HFF-Myc (cell line): ENCODE measurements around the gene PROSER1.

ENCODE experiments used
- DNase-seq: peaks from one replicate; pipeline ENCODE4 v3.0.0-alpha.2; 2011; ENCODE audit warnings: low read depth; ENCODE audit errors: extremely low read depth
- H3K4me3 ChIP-seq: replicated peaks from 2 replicates; pipeline ENCODE4 v1.5.1; 2011; ENCODE audit warnings: low read depth, mild to moderate bottlenecking, control low read depth, low read length
- CTCF ChIP-seq: IDR thresholded peaks from 2 replicates; pipeline ENCODE4 v1.5.1; 2012; ENCODE audit warnings: mild to moderate bottlenecking, low read depth, low read length, control low read depth; ENCODE audit errors: missing control alignments

The PROSER1 gene

GRCh38 chr13:39034085-39034484 lies 3.8 kb downstream of the PROSER1 start:
- H3K4me3 ChIP-seq, result no peak overlapping the region
- TF ChIP-seq CTCF, result no peak
- no peak for DNase-seq

- no peak for TF ChIP-seq CTCF
- no peak for DNase-seq
- H3K4me3 ChIP-seq, result no peak overlapping the region
Measured at GRCh38 chr13:39032150-39032549, 5.7 kb downstream of the PROSER1 start.

- no peak for DNase-seq
- no peak overlapping the region for H3K4me3 ChIP-seq
Measured at GRCh38 chr13:39025433-39025839, 12.5 kb downstream of the PROSER1 start.

GRCh38 chr13:39023761-39024160 lies 14.1 kb downstream of the PROSER1 start:
- no peak for TF ChIP-seq CTCF
- no peak for DNase-seq
- no peak overlapping the region for H3K4me3 ChIP-seq

More at GRCh38 chr13:39025433-39025839, 12.5 kb downstream of the PROSER1 start:
- TF ChIP-seq CTCF, result no peak

- H3K4me3 ChIP-seq, result no peak overlapping the region
- TF ChIP-seq CTCF, result no peak
- DNase-seq, result no peak
Measured at GRCh38 chr13:39023316-39023715, 14.6 kb downstream of the PROSER1 start.

GRCh38 chr13:39020853-39021462 lies 16.9 kb downstream of the PROSER1 start:
- H3K4me3 ChIP-seq, result no peak overlapping the region
- no peak for TF ChIP-seq CTCF
- no peak for DNase-seq

GRCh38 chr13:39016787-39017186 lies 21.1 kb downstream of the PROSER1 start:
- DNase-seq, result no peak
- H3K4me3 ChIP-seq, result no peak overlapping the region
- TF ChIP-seq CTCF, result peak; percentile 43
